Measurements from ENCODE around the gene TMEM72.

TMEM72 gene

DNA sequence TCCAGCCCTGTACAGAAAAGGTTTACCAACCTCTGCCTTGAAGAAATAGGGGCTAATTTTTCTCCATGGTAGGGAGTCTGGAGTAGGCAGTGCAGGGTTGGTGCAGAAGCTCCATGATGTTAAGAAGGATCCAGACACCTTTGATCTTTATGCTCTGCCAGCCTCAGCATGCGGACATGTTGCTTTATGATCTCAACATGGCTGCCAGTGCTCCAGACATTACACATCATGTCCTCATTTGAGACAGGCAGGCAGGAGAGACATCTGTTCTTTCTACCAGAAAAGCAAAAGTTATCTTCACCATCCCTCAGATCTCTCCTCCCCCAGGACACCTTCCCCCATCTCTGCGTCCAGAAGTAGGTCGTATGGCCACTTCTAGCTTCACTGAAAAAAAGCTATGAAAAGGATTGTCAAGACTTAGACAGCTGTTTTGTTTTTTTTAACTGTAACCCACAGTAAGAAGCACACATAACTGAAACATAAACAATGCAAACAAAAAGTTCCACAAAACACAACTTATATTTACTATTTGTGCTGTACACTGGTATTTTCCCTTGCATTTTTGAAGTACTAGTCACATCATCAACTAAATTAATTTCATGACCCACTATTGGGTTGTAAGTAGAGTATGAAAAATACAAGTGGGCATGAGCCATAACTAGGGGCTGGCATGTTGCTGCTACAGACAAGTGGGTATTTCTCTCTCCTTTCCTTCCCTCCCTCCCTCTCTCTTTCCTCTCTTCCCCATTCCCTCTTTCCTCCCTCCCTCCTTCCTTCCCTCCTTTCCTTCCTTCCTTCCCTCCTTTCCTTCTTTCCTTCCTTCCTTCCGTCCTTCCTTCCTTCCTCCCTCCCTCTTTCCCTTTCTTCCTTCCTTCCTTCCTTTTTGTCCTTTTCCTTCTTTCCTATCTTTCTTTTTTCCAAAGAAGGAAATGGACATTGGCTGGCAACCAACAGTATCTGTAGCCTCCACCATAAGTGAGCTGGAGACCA, 45.9 kb downstream of the TMEM72 start:
- no peak for FAIRE-seq

- no peak for FAIRE-seq
These were observed 47.2 kb downstream of the TMEM72 start for GRCh38 chr10:44958196-44958897.

DNA sequence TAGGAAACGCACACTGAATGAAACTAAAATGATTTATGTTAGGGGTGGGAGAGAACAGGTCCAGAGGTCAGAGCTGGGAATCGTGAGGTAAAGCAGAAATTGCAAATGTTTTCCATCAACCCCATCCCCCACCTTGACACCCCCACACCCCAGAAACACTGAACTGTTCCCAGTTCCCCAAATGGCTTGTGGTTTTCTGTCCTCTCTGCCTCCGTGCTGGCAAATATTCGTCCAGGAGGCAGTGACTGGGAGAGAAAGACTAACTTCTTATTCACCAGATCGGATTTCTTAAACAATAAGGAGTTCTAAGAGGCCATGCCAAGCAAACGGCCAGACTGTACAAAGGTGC, 47.7 kb downstream of the TMEM72 start:
- no peak for FAIRE-seq

GRCh38 chr10:44959247-44960087, 48.3 kb downstream of the TMEM72 start, which contains the start of gene RASSF4:
Gene RASSF4 (plus strand): TSS chr10:44959802. CDS start chr10:44970203, 10,401 bp downstream.
- FAIRE-seq: no peak

- no peak for FAIRE-seq
These were observed 48.9 kb downstream of the TMEM72 start for GRCh38 chr10:44960088-44960460.

DNA sequence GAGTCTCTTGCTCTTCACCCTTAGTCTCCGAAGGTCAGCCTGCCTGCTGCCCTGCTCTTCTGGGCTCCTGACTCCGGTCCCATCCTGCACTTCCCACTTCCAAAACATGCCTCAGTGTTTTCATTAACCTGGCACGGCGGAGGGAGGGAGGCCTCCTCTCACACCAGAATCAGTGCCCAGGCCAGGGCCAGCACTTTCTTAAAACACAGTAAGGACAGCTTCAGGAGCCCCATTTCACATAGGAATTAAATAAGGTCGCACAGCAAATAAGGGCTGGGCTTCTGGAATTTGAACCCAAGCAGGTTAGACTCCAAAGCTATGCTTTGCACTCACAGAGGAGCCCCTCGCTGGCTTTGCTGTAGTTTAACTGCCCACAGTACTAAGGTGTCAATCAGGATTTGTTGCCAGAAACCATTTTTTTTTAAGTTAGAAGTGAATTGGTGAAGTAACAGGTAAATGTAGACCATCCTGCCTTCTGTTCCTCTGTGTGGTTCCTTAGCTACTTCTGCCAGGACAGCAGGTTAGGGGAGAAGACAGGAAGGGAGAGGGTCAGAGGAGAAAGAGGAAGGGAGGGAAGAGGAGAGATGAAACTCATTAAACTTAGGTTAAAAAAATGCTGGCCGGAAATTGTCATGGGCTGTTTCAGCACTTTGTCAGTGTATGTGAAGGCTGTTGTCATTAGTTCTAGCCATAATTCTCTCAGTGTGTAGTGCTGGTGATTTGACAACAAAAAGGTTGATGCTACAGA, 49.5 kb downstream of the TMEM72 start:
- no peak for FAIRE-seq

DNA sequence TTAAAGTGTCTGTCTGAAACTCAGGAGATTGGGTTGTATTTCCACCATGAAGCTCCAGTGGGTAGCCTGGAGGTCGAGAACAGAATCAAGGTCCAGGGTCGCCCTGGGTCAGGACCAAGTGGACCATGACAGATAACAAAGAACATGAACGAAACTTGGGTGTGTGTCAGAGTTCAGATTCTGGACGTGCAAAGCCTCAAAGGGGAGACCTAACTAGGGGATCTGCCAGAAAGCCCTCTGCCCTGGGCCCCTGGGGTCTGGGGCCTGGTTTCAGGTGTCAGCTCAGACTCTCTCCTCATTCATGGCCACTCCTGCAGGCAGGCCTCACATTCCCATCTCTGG, 50.1 kb downstream of the TMEM72 start:
- no peak for FAIRE-seq

DNA sequence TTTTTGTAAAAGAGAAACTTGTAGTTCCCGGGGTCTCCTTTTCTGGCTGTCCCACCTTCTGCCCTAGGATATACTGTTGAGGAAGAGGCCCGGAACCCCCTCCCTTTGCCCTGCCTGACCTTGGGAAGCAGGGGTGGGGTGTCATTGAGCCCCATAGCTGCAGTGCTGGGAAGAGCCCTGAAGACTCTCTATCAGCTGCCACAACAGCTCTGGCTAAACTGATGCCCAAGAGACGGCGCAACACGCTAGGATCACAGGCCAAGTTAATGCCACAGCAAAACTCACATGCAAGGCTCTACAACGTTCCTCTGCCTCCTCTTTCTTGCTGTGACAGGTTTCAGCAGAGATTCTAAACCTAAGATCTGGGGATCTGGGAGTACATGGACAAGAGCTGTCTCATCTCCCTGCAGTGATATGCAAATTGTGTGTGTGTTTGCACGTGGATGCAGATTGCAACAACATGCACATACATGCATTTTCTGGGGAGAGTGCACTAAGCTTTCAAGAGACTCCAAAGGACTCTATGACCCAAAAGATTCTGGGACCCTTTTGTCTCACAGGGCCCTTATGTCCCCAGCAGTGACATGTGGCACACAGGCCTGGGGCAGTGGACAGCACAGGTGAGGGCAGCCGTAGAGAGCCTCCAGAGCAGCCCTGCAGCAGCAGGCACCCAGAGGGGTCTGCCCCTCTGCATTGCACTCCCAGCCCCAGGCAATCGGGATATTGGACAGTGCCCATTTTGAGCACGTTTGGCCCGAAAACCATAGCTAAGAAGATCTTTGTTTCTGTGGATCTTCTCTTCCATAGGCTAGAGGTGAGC, 51.0 kb downstream of the TMEM72 start:
- no peak for FAIRE-seq

DNA sequence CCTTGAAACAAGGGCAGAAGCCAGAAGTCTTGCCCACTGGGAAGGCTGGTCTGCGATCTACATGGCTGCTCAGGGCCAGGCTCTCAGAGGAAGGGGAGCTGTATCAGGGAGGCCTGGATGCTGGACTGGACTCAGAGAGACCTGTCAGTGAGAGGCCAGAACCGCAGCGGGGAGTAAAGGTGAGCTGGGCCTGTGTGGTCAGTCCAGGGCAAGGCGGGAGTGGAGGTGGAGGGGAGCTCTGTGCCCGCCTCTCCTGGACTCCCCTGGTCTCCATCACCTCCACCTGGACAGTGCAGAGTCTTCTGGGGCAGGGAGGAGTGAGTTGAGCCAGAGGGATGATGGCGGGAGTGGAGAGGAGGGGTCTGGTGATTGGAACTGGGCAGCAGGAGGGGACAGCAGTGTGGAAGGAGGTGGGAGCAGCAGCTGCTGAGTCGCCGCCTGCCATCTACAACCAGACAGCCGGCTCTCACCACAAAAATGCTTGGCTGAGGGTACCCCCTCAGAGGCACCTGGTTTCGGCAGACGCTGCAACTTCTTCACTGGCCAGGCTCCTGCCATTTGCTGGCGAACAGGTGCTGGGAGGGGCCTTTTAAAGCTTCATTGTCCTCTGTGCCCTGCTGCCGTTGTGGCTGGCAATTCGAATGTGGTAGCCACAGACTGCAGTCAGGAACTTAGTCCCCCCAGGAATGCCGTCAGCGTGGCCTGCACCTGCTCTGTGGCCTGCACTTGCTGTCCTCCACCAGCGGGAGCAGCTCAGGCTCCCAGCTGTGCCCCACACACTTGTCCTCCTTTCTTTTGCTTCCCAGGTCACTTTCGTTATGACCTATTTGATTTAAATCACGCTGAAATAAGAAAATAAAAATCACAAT, 52.0 kb downstream of the TMEM72 start:
- FAIRE-seq: no peak

DNA sequence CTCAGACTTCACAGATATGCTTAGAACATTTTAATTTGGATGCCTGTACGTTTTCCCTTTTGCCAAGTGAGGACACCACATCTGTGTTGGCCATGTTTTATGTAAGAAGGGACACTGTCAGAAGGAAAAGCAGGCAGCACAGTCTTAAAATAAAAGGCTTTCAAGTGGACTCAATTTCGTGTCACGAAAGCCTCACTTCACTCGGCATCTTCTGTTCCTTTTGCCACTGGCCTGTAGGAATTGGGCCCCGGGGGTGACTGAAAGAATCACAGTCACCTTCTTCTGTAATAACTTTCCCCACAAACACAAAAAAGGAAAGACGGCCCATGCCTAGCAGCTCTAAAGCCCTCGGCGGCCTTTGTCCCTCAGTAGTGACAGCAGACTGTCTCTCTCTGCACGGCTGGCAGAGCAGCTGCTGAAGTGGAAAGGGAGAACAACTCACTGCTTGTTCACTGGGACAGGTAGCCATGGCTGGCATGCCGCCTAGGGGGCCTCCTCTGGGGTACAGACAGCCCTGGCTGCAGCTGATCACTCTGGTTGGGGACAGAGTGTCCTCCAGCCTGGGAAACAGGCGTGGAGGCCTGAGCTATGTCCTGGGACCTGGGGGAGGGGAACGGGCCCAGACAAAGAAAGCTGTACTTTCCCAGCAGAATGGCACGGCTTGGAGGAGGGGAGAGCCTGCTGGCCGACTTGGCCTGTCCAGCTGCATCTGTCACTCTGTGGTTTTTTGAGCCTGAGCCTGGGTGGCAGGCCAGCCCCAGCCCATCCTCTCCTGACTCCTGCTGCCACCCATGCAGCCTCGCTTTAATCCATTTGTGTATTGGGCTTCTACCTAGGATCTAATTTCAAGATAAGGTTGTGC, 52.9 kb downstream of the TMEM72 start:
- no peak for FAIRE-seq

DNA sequence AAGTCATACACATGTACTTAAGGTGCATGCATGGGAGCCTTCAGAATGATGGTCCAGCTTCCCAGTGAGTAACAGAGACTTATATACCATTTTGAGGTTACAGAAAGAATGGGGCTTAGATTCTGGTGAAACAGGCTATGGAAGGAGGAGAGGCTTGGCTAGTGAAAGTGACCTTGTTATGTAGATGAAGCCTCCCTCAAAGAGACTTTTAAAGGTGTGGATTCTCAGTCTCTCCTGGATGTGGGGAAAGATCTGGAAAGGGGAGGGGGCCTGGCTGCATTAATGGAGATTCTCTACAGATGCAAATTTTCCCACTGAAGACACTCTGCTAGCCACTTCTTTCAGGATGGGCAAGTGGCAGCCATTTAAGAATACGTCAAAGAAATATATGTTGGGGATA, 54.0 kb downstream of the TMEM72 start:
- no peak for FAIRE-seq

- no peak for FAIRE-seq
These were observed 54.5 kb downstream of the TMEM72 start for GRCh38 chr10:44965651-44966097.

DNA sequence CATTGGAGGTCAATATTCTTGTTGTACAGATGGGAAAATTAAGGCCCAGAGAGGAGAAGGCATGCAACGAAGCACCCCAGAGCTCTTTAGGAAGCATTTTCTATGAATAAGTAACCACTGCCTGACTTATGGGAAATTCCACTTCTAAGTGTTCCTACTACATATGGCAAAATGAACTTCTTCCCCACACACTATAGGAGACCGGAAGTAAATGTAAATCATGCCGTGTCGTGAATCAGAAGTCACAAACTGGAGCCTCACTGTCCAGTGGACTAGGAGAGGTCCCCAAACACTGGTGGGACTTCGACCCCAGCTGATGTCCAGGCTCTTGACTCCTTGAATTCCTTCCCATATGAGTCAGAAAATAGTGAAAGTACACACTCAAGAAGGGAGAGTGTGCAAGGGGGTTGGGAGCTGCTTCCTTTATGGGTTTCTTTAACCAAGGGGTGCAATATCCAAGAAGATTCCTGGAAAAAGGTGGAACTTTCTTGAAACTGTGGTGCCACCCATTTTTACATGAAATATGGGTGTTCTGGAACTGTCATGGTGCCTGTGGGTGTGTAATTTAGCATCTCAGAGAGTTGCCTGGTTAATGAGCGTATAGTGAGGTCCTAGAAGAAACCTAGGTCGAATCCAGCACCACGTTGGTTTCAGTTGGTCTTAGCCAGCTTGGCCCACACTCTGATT, 55.1 kb downstream of the TMEM72 start:
- FAIRE-seq: no peak

DNA sequence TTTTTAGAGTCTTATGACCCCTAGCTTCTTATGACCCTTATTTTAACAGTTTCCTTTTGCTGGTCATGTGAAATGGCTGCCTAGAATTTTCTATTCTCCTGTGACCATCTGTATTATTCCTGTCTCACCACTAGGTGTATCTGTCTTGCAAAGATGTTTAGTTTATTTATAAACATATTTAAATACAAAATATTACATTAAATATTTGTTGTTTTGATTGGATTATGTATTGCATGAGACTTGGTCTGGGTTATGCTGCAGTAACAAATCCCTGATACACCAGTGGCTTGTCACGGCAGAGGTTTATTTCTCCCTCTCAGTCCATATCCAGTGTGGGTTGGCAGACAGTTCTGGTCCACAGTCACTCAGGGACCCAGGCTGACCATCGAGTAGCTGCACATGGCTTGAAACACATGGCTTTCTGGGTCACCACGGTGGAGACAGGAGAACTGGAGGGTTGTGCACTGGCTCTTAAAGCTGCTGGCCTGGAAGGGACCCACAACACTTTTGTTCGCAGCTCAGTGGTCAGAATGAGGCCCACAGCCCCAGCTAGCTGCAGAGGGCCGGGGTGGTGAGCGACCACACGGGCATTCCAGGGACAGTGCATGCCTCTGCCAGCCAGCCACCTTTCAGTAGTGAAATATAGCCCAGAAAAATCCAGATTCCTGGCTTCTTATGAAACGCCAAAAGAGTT, 55.8 kb downstream of the TMEM72 start:
- FAIRE-seq: no peak

DNA sequence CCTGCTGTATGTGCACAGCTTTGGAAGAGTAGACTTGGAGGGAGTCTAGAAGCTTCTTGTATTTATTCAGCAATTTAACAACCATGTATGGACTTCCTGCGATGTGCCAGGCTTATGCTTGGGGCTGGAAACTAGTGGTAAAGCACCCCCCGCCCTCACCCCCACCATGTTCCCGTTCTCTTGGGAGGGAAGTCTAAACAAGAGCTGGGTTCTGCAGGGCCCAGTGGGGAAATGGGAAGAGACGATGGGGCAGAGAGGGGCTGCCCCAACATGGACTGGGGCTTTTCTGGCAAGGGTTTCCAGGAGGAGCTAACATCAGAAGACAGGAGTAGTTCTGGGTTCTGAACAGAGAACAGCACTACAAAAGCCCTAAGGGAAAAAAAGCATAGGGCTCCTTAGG, 56.5 kb downstream of the TMEM72 start:
- no peak for FAIRE-seq

GRCh38 chr10:44968091-44968490, 57.0 kb downstream of the TMEM72 start:
- FAIRE-seq: no peak

- FAIRE-seq: no peak
These were observed 57.6 kb downstream of the TMEM72 start for GRCh38 chr10:44968500-44969400.
